ENCODE measurements around the gene SCAPER. TPM values are rescaled to one million over a fixed set of nuclear protein-coding genes. Genes with fewer than 3 reads are reported as not detected.

The SCAPER gene
- total and polyA plus RNA-seq, 2 donors (not counting 1 experiment from before 2014, with no cell fraction given) = 8.3 to 61.6 TPM

- intact Hi-C loops (cut with micrococcal nuclease) = no loop called here
- no peak overlapping the region for H3K9ac ChIP-seq (ENCODE audit: low read length)
- no peak overlapping the region for H3K4me3 ChIP-seq (ENCODE audit: control extremely low read depth in 1 of 5, extremely low read depth in 1 of 5, insufficient read depth in 1 of 5, low read depth in 2 of 5, low read length in 4 of 5)
- TF ChIP-seq EZH2 (IDR thresholded peaks at IDR 0.05; ENCODE audit: borderline replicate concordance, insufficient read depth, low read depth, low read length, poor library complexity, severe bottlenecking) (no peak), CTCF (IDR thresholded peaks at IDR 0.05) (no peak)
- H3K4me1 ChIP-seq (ENCODE audit: control insufficient read depth in 2 of 2, insufficient read depth in 2 of 2, low read length in 2 of 2) = no peaks in the 10 kb centered on the region
- no peaks in the 10 kb centered on the region for H3K27me3 ChIP-seq (replicated peaks in 1 of 4; ENCODE audit: control extremely low read depth in 1 of 4, control insufficient read depth in 3 of 4, insufficient read depth in 4 of 4, low read length in 3 of 4)
- ATAC-seq (ENCODE audit: low read depth) = no peak
- no peaks in the 10 kb centered on the region for H4K20me1 ChIP-seq (ENCODE audit: control insufficient read depth, insufficient read depth, low read length, poor library complexity, severe bottlenecking)
- ChIA-PET POLR2A (no interaction called here), CTCF (no interaction called here)
- no peak overlapping the region for H3K4me3 Mint-ChIP-seq
- H3K4me2 ChIP-seq (replicated peaks; ENCODE audit: low read depth, low read length, poor library complexity, severe bottlenecking) = no peak overlapping the region
- H3K36me3 ChIP-seq (replicated peaks in 1 of 2; ENCODE audit: control extremely low read depth in 1 of 2, control insufficient read depth in 1 of 2, extremely low read depth in 1 of 2, insufficient read depth in 2 of 2, low read length in 1 of 2) = no peaks in the 10 kb centered on the region
- peak overlapping the region; percentile 22 for H3K27ac Mint-ChIP-seq
- no peaks in the 10 kb centered on the region for H3K9me3 Mint-ChIP-seq (ENCODE audit: insufficient read depth)
- 100% methylated on average over 3 of the region's 5 CpGs for WGBS (ENCODE audit: insufficient coverage)
- H3K27ac ChIP-seq (ENCODE audit: low read length in 2 of 2) = no peak overlapping the region
- no peak for DNase-seq
- H3K27me3 Mint-ChIP-seq = no peaks in the 10 kb centered on the region
- H3K79me2 ChIP-seq (ENCODE audit: control insufficient read depth, insufficient read depth, low read length) = peaks cover 3% of the 10 kb centered on the region
- H2AFZ ChIP-seq (ENCODE audit: insufficient read depth, low read depth, low read length, poor library complexity, severe bottlenecking) = no peak overlapping the region
- H3K9me3 ChIP-seq (ENCODE audit: control extremely low read depth in 1 of 3, control insufficient read depth in 2 of 3, insufficient read depth in 1 of 3, low read length in 2 of 3) = peaks cover 0 to 18% (median 3%) of the 10 kb centered on the region in 3 donors
- peaks cover 4% of the 10 kb centered on the region for H3K4me1 Mint-ChIP-seq
These were observed 89.7 kb downstream of the SCAPER start for GRCh38 chr15:76815421-76815820.

GRCh38 chr15:76812381-76812780 is 92.8 kb downstream of the SCAPER start:
- WGBS (ENCODE audit: insufficient coverage) = 100% methylated on average over 2 of the region's 4 CpGs
- Mint-ChIP-seq H3K4me1 (peaks cover 15% of the 10 kb centered on the region), H3K4me3 (no peak overlapping the region), H3K27me3 (no peaks in the 10 kb centered on the region), H3K27ac (no peak overlapping the region), H3K9me3 (ENCODE audit: insufficient read depth) (no peaks in the 10 kb centered on the region)
- Histone ChIP-seq H3K79me2 (ENCODE audit: control insufficient read depth, insufficient read depth, low read length) (peaks cover 10% of the 10 kb centered on the region), H3K4me1 (ENCODE audit: control insufficient read depth in 2 of 2, insufficient read depth in 2 of 2, low read length in 2 of 2) (no peaks in the 10 kb centered on the region), H3K27ac (ENCODE audit: low read length in 2 of 2) (no peak overlapping the region), H4K20me1 (ENCODE audit: control insufficient read depth, insufficient read depth, low read length, poor library complexity, severe bottlenecking) (peaks cover 17% of the 10 kb centered on the region), H3K36me3 (replicated peaks in 1 of 2; ENCODE audit: control extremely low read depth in 1 of 2, control insufficient read depth in 1 of 2, extremely low read depth in 1 of 2, insufficient read depth in 2 of 2, low read length in 1 of 2) (no peaks in the 10 kb centered on the region), H3K9me3 (ENCODE audit: control extremely low read depth in 1 of 3, control insufficient read depth in 2 of 3, insufficient read depth in 1 of 3, low read length in 2 of 3) (peaks cover 3 to 10% (median 4%) of the 10 kb centered on the region in 3 donors), H3K9ac (ENCODE audit: low read length) (no peak overlapping the region), H3K4me2 (replicated peaks; ENCODE audit: low read depth, low read length, poor library complexity, severe bottlenecking) (no peak overlapping the region), H2AFZ (ENCODE audit: insufficient read depth, low read depth, low read length, poor library complexity, severe bottlenecking) (no peak overlapping the region), H3K27me3 (replicated peaks in 1 of 4; ENCODE audit: control extremely low read depth in 1 of 4, control insufficient read depth in 3 of 4, insufficient read depth in 4 of 4, low read length in 3 of 4) (no peaks in the 10 kb centered on the region), H3K4me3 (ENCODE audit: control extremely low read depth in 1 of 5, extremely low read depth in 1 of 5, insufficient read depth in 1 of 5, low read depth in 2 of 5, low read length in 4 of 5) (no peak overlapping the region)
- ChIA-PET CTCF (no interaction called here), POLR2A (interaction anchor here (0.6 kb wide), 1 partner anchor 273 kb away, joined by 6 read pairs; no protein-coding TSS in a partner anchor)
- TF ChIP-seq EZH2 (IDR thresholded peaks at IDR 0.05; ENCODE audit: borderline replicate concordance, insufficient read depth, low read depth, low read length, poor library complexity, severe bottlenecking) = no peak
- TF ChIP-seq CTCF (IDR thresholded peaks at IDR 0.05) = no peak
- ATAC-seq (ENCODE audit: low read depth) (no peak), DNase-seq (no peak)
- intact Hi-C loops (cut with micrococcal nuclease) = no loop called here
